ENCODE data around the gene WDSUB1. TPM values are rescaled to one million over a fixed set of nuclear protein-coding genes. Genes with fewer than 3 reads are reported as not detected.

Gene WDSUB1
- total RNA-seq, 1 experiment from 2014 or later = 5.1 TPM

DNA sequence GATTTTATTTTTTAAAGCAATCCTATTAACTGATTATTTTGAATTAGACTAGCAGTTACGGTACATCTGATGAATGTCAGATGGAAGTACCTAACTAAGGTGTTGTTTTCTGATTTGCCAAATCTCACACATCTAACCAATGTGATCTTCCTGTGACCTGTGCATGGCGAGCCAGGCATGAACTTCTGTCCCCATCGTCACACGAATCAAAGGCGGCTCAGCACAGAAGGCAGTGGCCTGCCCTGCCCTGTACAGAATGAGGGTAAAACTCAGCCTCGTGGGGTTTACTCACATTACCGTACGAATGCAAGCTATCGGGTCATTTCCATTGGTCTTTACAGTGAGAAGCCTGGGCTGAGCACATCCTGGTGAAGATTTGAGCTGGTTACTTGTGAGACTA, 87.3 kb downstream of the WDSUB1 start:
- DNase-seq (ENCODE audit: low spot score) = no peak

DNA sequence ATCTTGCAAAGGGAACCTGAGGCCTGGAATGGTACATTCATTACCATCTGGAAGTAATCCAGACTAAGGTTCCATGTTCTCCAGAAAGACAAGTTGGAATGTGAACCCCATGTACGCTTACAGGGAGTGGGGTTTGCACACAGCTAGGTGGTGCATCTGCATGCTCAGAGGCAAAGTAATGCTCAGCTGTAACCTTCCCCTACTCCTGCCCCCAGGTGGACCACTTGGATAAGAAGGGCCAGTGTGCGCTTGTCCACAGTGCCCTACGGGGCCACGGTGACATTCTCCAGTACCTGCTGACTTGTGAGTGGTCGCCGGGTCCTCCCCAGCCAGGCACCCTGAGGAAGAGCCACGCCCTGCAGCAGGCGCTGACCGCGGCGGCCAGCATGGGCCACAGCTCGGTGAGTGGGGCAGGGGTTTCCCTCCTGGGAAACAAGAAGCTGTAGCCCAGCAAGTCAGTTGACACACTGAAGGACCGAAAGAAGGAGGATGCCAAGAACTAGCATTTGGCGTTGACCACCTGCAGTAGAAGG, 90.0 kb downstream of the WDSUB1 start:
- DNase-seq (ENCODE audit: low spot score) = no peak

- DNase-seq (ENCODE audit: low spot score) = no peak
These were observed 90.8 kb downstream of the WDSUB1 start for GRCh38 chr2:159195697-159196096.

DNA sequence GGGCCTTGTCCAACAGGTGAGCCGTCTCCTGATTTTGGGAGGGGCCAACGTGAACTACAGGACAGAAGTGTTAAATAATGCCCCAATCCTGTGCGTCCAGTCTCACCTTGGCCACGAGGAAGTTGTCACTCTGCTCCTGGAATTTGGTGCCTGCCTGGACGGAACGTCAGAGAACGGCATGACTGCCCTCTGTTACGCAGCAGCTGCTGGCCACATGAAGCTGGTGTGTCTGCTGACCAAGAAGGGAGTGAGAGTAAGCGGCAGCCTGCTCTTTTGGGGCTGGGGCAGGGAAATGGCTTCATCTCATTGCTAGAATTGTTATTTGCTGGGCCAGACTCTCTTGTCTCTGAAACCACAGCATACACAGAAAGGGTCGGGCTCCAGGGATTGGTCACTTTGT, 92.3 kb downstream of the WDSUB1 start:
- DNase-seq (ENCODE audit: low spot score) = no peak

GRCh38 chr2:159193791-159194190, 92.7 kb downstream of the WDSUB1 start:
- no peak for DNase-seq (ENCODE audit: low spot score)

DNA sequence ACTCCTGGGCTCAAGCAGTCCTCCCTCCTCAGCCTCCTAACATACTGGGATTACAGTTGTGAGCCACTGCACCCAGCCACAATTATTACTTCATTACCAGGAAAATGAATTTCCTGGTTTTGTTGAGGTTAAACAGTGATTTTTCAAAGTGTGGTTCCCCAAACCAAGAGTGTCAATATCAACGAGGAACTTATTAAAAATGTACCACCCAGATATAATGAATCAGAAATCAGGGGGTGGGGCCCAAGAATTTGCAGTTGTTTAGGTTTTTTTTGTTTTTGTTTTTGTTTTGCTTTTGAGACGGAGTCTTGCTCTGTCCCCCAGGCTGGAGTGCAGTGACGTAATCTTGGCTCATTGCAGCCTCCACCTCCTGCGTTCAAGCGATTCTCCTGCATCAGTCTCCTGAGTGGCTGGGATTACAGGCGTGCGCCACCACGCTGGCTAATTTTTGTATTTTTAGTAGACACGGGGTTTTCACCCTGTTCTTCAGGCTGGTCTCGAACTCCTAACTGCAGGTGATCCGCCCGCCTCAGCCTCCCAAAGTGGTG, 94.1 kb downstream of the WDSUB1 start:
- no peak for DNase-seq (ENCODE audit: low spot score)

DNA sequence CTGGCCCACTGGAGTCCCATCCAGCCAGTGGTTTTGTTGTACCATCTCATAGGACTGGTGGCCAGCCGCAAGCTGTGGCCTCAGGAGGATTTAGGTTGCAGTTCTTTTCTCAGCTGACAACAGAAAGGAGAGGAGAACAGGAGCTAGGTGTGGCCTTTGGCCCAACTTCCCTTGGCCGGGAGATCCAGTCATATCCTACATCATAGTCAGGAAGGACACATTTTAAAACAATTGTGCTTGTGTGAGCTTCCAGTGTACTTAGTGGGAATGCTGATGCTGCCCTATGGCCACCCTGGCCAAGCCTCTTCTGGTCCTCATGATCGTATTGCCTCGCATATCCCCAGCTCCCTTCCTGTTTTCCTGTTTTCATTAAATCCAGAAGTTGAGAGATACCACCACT, 98.1 kb downstream of the WDSUB1 start:
- no peak for DNase-seq (ENCODE audit: low spot score)

GRCh38 chr2:159187106-159187505, 99.4 kb downstream of the WDSUB1 start:
- no peak for DNase-seq (ENCODE audit: low spot score)

DNA sequence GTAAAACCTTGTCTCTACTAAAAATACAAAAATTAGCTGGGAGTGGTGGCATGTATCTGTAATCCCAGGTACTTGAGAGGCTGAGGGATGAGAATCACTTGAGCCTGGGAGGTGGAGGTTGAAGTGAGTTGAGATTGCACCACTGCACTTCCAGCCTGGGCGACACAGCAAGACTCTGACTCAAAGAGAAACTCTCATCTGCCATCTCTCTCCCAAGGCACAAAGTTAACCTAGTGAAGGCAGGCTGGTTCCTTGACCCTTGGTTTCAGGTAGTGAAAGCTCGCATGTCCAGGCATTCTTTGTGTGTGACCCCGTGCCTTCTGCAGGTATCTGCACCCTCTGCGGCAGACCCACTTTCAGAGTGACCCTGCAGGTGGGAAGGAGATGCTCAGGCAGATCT, 100.0 kb downstream of the WDSUB1 start:
- no peak for DNase-seq (ENCODE audit: low spot score)

Small RNA genes within 50 kb of the gene (small RNA-seq; reads per million reads assigned to genes)
- gene MIR6888 = not detected
